ENCODE data around the gene GRIP2.

GRIP2 gene

GRCh38 chr3:14483286-14483685 is 56.9 kb downstream of the GRIP2 start:
- DNase-seq (ENCODE audit: low spot score), result no peak

GRCh38 chr3:14482271-14482721 is 57.8 kb downstream of the GRIP2 start:
- no peak for DNase-seq (ENCODE audit: low spot score)

GRCh38 chr3:14481646-14482036 is 58.5 kb downstream of the GRIP2 start:
- no peak for DNase-seq (ENCODE audit: low spot score)

GRCh38 chr3:14481018-14481645 is 59.0 kb downstream of the GRIP2 start:
- DNase-seq (ENCODE audit: low spot score), result no peak

- DNase-seq (ENCODE audit: low spot score), result no peak
Measured at GRCh38 chr3:14480207-14481017, 59.7 kb downstream of the GRIP2 start.

GRCh38 chr3:14479591-14479990 is 60.6 kb downstream of the GRIP2 start:
- DNase-seq (ENCODE audit: low spot score), result no peak

- no peak for DNase-seq (ENCODE audit: low spot score)
Measured at GRCh38 chr3:14478956-14479550, 61.1 kb downstream of the GRIP2 start.

GRCh38 chr3:14477311-14477935 is 62.7 kb downstream of the GRIP2 start:
- no peak for DNase-seq (ENCODE audit: low spot score)

- DNase-seq (ENCODE audit: low spot score), result no peak
Measured at GRCh38 chr3:14476583-14477265, 63.4 kb downstream of the GRIP2 start.

- DNase-seq (ENCODE audit: low spot score), result no peak
Measured at GRCh38 chr3:14475621-14476020, 64.5 kb downstream of the GRIP2 start.

GRCh38 chr3:14474363-14475081 is 65.6 kb downstream of the GRIP2 start:
- no peak for DNase-seq (ENCODE audit: low spot score)

- no peak for DNase-seq (ENCODE audit: low spot score)
Measured at GRCh38 chr3:14473411-14473891, 66.7 kb downstream of the GRIP2 start.

- no peak for DNase-seq (ENCODE audit: low spot score)
Measured at GRCh38 chr3:14472471-14473351, 67.4 kb downstream of the GRIP2 start.

GRCh38 chr3:14471690-14472089 is 68.5 kb downstream of the GRIP2 start:
- no peak for DNase-seq (ENCODE audit: low spot score)

GRCh38 chr3:14471016-14471415 is 69.1 kb downstream of the GRIP2 start:
- no peak for DNase-seq (ENCODE audit: low spot score)

GRCh38 chr3:14470461-14470860 is 69.7 kb downstream of the GRIP2 start:
- DNase-seq (ENCODE audit: low spot score), result no peak

GRCh38 chr3:14468621-14468981 is 71.5 kb downstream of the GRIP2 start:
- DNase-seq (ENCODE audit: low spot score), result no peak

GRCh38 chr3:14467814-14468620 is 72.1 kb downstream of the GRIP2 start:
- DNase-seq (ENCODE audit: low spot score), result peak; percentile 36

- no peak for DNase-seq (ENCODE audit: low spot score)
Measured at GRCh38 chr3:14466179-14466903, 73.8 kb downstream of the GRIP2 start.

All from CD4-positive, alpha-beta T cell treated with Interleukin-6 at 100 ng/mL for 8 hours (primary cell).